Measurements from ENCODE around the gene FADS2. TPM values are rescaled to one million over a fixed set of nuclear protein-coding genes. Genes with fewer than 3 reads are reported as not detected.

FADS2 gene
- total RNA-seq, 4 donors from 2014 or later, result 2.2 to 13.7 (median 6.8) TPM

DNA sequence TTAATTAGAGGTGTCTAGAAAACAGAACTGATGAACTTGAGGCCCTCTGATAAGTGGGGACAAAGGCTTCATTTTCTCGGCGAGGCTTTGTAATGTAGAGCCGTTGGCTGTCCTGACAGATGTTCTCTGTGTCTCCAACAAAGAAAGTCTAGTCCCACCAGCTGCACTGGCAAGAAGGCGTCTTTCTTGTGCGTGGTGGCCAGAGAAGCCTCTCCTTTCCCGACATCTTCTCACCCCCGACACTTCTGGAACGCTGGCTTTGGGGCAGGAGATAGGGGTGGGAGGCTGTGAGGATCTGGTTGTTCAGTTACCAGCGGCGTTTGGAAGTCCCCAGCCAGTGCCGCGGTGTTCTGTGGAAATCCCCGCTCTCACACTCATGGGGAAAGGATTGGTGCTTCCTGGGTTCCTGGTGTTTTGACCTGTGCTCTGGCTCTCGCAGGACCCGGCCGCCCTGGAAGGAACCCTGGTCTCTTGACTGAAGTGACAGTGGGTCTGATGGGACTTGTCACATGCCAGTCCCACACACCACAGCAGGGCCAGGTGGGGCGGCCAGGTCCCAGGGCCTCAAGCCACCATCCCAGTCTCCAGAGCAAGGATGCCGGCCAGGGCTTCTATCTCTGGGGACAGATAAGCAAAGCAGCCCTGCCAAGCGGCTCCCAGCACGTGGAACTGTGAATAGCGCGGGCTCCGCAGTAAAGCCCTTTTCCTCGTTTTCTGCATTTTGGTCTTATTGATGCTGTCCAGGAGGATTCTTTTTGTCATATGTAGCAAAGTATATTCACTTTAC lies 23.2 kb downstream of the FADS2 start:
- Histone ChIP-seq H3K36me3 (peaks cover 0 to 49% (median 0%) of the 10 kb centered on the region in 3 donors), H3K4me3 (no peak overlapping the region), H3K27ac (peak overlapping the region in 1 of 4 donors; percentile 17), H3K27me3 (no peaks in the 10 kb centered on the region), H3K4me1 (no peaks in the 10 kb centered on the region), H3K9me3 (no peaks in the 10 kb centered on the region)
- 88 to 89% methylated on average over 10 to 14 of the region's 24 CpGs for WGBS, 2 donors
- no peak for DNase-seq
- TF ChIP-seq POLR2A (IDR thresholded peaks at IDR 0.05), result no peak
- TF ChIP-seq, protein P1, sequence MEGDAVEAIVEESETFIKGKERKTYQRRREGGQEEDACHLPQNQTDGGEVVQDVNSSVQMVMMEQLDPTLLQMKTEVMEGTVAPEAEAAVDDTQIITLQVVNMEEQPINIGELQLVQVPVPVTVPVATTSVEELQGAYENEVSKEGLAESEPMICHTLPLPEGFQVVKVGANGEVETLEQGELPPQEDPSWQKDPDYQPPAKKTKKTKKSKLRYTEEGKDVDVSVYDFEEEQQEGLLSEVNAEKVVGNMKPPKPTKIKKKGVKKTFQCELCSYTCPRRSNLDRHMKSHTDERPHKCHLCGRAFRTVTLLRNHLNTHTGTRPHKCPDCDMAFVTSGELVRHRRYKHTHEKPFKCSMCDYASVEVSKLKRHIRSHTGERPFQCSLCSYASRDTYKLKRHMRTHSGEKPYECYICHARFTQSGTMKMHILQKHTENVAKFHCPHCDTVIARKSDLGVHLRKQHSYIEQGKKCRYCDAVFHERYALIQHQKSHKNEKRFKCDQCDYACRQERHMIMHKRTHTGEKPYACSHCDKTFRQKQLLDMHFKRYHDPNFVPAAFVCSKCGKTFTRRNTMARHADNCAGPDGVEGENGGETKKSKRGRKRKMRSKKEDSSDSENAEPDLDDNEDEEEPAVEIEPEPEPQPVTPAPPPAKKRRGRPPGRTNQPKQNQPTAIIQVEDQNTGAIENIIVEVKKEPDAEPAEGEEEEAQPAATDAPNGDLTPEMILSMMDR (IDR thresholded peaks at IDR 0.05), result no peak
- intact Hi-C loops (cut with DNase I), result no loop called here

DNA sequence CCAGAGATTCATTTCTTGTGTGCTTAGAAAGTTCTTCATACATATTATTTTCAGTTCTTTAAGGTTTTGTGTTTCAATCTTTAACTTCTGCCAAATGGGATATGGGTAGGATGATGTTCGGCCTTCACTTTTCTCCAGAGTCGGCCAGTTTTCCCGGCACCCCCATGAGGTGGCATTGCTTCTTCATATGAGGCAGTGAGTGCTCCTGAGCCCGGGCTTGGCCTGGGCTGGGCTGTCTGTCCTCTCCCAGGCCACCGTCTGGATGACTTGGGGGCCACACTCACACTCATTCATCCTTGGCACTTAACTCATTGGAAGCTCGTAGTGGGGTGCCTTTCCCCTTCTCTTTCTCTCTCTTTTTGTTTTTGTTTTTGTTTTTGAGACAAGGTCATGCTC lies 23.8 kb downstream of the FADS2 start:
- no peaks in the 10 kb centered on the region for H3K9me3 ChIP-seq
- H3K27ac ChIP-seq, result no peak overlapping the region
- no peaks in the 10 kb centered on the region for H3K4me1 ChIP-seq
- intact Hi-C loops (cut with DNase I), result no loop called here
- peaks cover 0 to 49% (median 0%) of the 10 kb centered on the region in 3 donors for H3K36me3 ChIP-seq
- TF ChIP-seq, protein P1 (IDR thresholded peaks at IDR 0.05), result no peak
- no peak for TF ChIP-seq POLR2A (IDR thresholded peaks at IDR 0.05)
- H3K27me3 ChIP-seq, result no peaks in the 10 kb centered on the region
- no peak for DNase-seq
- WGBS, 2 donors, result 77 to 85% methylated on average over 6 of the region's 6 CpGs
- no peak overlapping the region for H3K4me3 ChIP-seq

DNA sequence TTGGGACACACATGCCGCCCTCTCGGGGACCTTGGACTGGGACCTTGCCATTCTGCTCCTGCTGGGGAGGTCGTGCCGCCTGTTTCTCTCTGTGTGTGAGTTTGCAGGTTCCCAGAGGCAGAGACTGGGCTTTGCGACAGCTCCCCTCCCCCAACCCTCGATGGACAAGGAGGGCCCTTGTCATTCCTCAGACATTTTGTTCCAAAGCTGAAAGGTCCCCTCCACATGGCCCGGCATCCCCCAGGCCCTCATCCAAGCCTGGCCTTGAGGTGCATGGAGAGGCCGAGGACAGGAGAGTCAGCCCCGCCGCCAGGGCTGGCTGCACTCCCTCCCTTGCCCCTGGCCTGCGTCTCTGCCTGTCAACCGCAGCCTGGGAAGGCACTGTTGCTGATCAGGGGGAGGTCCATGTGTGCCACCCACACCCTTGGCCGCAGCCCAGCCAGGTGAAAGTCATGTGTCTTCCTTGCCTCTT lies 25.6 kb downstream of the FADS2 start:
- WGBS, 2 donors, result 71 to 100% methylated on average over 1 to 6 of the region's 13 CpGs
- H3K4me1 ChIP-seq, result no peaks in the 10 kb centered on the region
- H3K9me3 ChIP-seq, result no peaks in the 10 kb centered on the region
- no peak overlapping the region for H3K27ac ChIP-seq
- H3K27me3 ChIP-seq, result no peaks in the 10 kb centered on the region
- peaks cover 0 to 47% (median 0%) of the 10 kb centered on the region in 3 donors for H3K36me3 ChIP-seq
- TF ChIP-seq POLR2A (IDR thresholded peaks at IDR 0.05), result no peak
- TF ChIP-seq, protein P1 (IDR thresholded peaks at IDR 0.05), result no peak
- no peak overlapping the region for H3K4me3 ChIP-seq
- no peak for DNase-seq
- intact Hi-C loops (cut with DNase I), result no loop called here

DNA sequence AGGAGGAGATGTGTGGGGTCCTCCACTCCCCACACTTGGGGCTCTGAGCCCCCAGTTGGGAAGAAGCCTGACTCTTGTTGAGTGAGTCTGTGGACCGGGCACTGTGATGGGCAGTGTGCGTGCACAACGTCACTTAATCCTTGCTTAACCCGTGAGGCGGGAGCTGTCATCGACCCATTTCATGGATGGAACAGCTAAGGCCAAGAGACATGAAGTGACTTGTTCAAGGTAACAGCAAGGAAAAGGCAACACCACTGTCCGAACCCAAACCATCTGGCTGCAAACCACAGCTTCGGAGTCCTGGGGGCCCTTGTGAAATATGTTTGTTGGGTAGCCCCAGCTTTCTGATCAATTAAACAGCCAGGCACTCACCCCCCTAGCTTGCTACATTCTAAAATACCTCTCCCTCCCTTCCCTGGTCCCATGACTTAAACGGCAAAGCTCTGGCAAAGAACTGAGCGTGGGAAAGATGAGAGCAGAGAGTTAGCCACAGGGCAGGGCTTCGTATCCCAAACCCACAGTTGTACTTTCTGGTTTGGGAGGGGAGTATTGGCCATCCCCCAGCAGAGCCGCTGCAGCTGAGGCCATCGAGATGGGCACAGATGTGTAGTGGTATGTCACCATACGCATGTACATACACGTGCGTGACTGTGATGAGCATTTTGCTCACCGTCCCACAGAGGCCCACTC lies 26.3 kb downstream of the FADS2 start:
- Histone ChIP-seq H3K27me3 (no peaks in the 10 kb centered on the region), H3K9me3 (no peaks in the 10 kb centered on the region), H3K4me3 (no peak overlapping the region), H3K27ac (no peak overlapping the region), H3K4me1 (no peaks in the 10 kb centered on the region), H3K36me3 (peaks cover 0 to 45% (median 0%) of the 10 kb centered on the region in 3 donors)
- DNase-seq, result no peak
- WGBS, 2 donors, result 86% methylated on average over 2 of the region's 17 CpGs; no CpG with 5 or more reads in 1 of the 2 donors
- intact Hi-C loops (cut with DNase I), result no loop called here
- no peak for TF ChIP-seq POLR2A (IDR thresholded peaks at IDR 0.05)
- TF ChIP-seq, protein P1 (IDR thresholded peaks at IDR 0.05), result no peak
